GM12892 (cell line): ENCODE data around the gene NEGR1.

Experiments
- DNase-seq: peaks from one replicate; pipeline ENCODE4 v3.0.0; 2011; ENCODE audit not compliant: insufficient read length
- FAIRE-seq: peaks from 2 replicates; lab custom pipeline; 2011; peaks lifted over from hg19 to GRCh38; lab: Jason Lieb, UNC
- POLR2A ChIP-seq: IDR thresholded peaks from 2 replicates; pipeline ENCODE4 v1.6.1; 2011; ENCODE audit warnings: low read depth, low read length, control low read depth
- POLR2AphosphoS5 ChIP-seq: IDR thresholded peaks from 2 replicates; pipeline ENCODE4 v1.6.1; 2011; ENCODE audit warnings: low read depth, low read length, control low read depth
- TAF1 ChIP-seq: IDR thresholded peaks from 2 replicates; pipeline ENCODE4 v1.6.1; 2011; ENCODE audit warnings: low read depth, mild to moderate bottlenecking, control low read depth, low read length, borderline replicate concordance

NEGR1 gene

DNA sequence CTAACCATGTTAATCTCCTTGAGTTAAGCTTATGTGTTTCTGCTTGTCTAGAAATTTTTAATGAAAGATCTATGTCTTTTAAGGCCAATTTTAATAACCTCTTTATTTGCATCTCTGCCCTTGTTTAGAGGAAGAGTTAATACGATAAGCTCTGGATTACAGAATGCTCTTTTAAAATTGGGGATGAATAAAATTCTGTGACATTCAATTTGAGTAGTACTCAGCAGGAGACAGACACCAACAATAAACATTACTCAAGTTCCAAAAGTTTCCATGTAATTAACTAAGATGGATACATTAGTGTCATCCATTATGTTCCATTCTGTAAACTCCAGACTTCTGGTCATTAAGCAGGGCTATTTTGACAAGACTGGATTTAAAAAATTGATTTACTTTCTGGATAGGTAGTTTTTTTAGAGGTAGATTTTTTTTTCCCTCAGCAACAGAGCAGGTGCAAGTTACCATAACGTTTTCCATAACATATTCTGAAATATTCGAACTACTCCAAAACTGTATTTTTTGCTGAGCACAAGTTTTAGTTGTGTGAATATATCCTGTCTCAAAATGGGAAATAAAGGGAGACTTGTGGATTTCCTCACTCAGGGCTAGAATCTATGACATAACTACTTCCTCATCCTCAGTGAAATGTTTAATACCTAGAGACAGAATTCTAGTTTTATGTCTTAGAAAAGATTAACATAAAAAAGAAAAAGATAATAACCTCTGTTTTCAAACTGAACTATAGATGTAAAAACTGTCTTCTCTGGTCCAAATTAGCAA, 221.7 kb downstream of the NEGR1 start:
- FAIRE-seq (no peak), DNase-seq (no peak)
- TF ChIP-seq TAF1 (no peak), POLR2AphosphoS5 (no peak), POLR2A (no peak)

DNA sequence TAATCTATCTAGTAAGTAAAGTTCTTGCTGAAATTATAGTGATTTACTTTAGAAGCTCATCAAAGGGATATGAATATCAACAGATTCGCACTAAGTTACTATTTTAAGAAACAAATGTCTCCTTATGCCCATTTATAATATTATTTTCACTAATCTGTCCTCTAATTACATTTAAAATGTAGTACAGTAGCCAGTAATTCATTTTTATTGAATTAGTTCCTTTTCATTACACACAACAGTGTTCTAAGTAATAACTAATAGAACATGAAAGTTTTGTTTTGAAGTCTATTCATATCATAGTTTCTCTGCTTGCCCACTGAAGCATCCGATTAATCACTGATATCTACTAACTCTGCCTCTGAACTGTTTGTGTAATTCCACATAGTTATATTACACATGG, 225.8 kb downstream of the NEGR1 start:
- no peak for FAIRE-seq
- DNase-seq: no peak

DNA sequence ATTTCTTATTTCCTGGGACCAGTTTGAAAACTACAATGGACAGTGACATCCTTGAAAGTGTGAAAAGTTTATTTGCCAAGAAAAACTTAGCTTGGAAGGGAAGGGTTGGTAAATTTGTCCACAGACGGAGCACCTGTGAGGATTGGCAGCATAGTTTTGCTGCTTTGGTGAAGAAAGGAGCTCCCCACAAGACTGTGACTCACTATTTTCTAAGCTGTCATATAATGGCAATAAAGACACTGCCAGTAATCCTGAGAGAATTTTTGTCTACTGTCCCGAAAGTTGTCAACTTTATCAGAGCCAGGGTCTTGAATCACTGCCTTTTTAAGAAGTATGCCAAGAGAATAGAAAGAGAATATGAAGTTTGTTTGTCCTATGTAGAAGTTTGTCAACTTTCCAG, 230.8 kb downstream of the NEGR1 start:
- no peak for DNase-seq
- FAIRE-seq: no peak
- TF ChIP-seq POLR2AphosphoS5 (no peak), TAF1 (no peak)

More for the DNA sequence above, 225.8 kb downstream of the NEGR1 start:
- no peak for TF ChIP-seq TAF1
- TF ChIP-seq POLR2A: no peak
- TF ChIP-seq POLR2AphosphoS5: no peak

GRCh38 chr1:72050551-72050950, 231.8 kb downstream of the NEGR1 start:
- FAIRE-seq: no peak
- no peak for TF ChIP-seq POLR2A
- no peak for TF ChIP-seq POLR2AphosphoS5
- no peak for TF ChIP-seq TAF1
- no peak for DNase-seq

- FAIRE-seq: no peak
- TF ChIP-seq POLR2AphosphoS5: no peak
- TF ChIP-seq TAF1: no peak
- TF ChIP-seq POLR2A: no peak
These were observed 244.5 kb downstream of the NEGR1 start for GRCh38 chr1:72037745-72038343.

GRCh38 chr1:72034827-72035226, 247.5 kb downstream of the NEGR1 start:
- no peak for DNase-seq
- no peak for FAIRE-seq
- TF ChIP-seq POLR2A: no peak
- no peak for TF ChIP-seq TAF1
- no peak for TF ChIP-seq POLR2AphosphoS5

More at GRCh38 chr1:72037745-72038343, 244.5 kb downstream of the NEGR1 start:
- DNase-seq: no peak

GRCh38 chr1:72023063-72023930, 259.0 kb downstream of the NEGR1 start:
- no peak for FAIRE-seq
- no peak for TF ChIP-seq TAF1
- TF ChIP-seq POLR2AphosphoS5: no peak
- TF ChIP-seq POLR2A: no peak
- no peak for DNase-seq

GRCh38 chr1:72018562-72018961, 263.8 kb downstream of the NEGR1 start:
- FAIRE-seq (no peak), DNase-seq (no peak)

GRCh38 chr1:72015006-72015405, 267.3 kb downstream of the NEGR1 start:
- no peak for FAIRE-seq
- no peak for TF ChIP-seq POLR2A
- TF ChIP-seq TAF1: no peak
- TF ChIP-seq POLR2AphosphoS5: no peak
- no peak for DNase-seq

More at GRCh38 chr1:72018562-72018961, 263.8 kb downstream of the NEGR1 start:
- TF ChIP-seq POLR2AphosphoS5 (no peak), POLR2A (no peak), TAF1 (no peak)

DNA sequence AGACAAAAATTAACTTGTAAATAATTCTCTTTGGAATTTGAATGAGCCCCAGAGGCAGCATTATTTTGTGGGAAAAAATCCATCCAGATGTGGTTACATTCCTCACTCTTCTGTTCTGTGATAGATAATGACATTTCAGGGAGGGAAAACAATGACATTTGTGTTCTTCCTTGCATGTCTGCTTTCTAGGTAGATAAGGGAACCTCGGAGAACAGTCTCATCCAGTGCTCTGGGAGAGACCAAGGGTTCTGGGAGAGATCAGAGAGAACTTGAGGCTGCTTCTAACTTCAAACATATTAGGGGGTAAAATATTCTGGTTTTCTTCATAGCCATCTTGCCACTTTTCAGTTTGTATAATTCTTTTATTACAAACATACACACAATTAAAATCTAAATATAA, 269.2 kb downstream of the NEGR1 start:
- TF ChIP-seq POLR2A (no peak), POLR2AphosphoS5 (no peak), TAF1 (no peak)
- FAIRE-seq: no peak

DNA sequence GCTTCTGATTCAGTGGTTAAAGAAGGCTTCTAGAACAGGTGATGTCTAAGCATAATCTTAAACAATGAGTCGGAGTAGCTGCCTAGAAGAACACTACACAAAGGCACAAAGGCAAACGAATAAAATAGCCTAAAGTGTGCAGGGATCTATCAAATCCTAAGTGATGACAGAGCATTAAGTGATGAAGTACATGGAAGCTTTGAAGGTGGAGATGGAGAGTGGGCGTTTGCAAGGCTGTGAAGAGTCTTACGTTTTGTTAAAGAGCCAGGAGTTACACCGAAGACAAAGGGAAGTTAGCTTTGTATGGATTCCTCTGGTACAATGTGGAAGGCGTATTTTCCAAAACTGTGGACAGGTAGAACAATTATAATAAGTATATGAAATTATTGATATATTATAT, 270.6 kb downstream of the NEGR1 start:
- FAIRE-seq (no peak), DNase-seq (no peak)
- TF ChIP-seq POLR2AphosphoS5: no peak
- TF ChIP-seq TAF1: no peak
- TF ChIP-seq POLR2A: no peak

More for the DNA sequence above, 269.2 kb downstream of the NEGR1 start:
- no peak for DNase-seq

DNA sequence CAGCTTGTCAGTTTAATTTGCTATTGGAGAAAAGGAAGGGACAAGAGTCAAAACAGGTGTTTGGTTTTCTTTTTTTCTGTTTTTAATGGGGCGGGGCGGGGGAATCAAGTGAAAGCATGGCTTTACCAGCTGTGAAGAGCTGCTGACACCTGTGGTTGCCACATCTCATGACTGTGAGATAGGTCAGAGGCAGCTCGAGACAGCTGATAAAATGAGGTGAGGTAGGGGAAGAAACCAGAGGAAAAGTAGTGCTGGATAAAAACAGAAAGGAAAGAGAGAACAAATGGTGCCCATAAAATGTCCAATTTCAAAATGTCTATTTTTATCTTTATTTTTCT, 272.3 kb downstream of the NEGR1 start:
- FAIRE-seq (no peak), DNase-seq (no peak)
- no peak for TF ChIP-seq POLR2A
- no peak for TF ChIP-seq TAF1
- TF ChIP-seq POLR2AphosphoS5: no peak
